Activated CD8-positive, alpha-beta memory T cell treated with anti-CD3 and anti-CD28 coated beads, Interleukin-2, amount 50 U/mL, for 24 hours (primary cell): Measurements from ENCODE around the gene C2orf76.
"Not testable (repeated sequence)": the region's sequence is repeated elsewhere in the genome, so short reads cannot be mapped to it uniquely, and the experiment has no call there.

ENCODE experiments used
- DNase-seq: peaks from one replicate; pipeline ENCODE4 v3.0.0-alpha.2; 2020; ENCODE audit errors: extremely low read depth

C2orf76 gene

DNA sequence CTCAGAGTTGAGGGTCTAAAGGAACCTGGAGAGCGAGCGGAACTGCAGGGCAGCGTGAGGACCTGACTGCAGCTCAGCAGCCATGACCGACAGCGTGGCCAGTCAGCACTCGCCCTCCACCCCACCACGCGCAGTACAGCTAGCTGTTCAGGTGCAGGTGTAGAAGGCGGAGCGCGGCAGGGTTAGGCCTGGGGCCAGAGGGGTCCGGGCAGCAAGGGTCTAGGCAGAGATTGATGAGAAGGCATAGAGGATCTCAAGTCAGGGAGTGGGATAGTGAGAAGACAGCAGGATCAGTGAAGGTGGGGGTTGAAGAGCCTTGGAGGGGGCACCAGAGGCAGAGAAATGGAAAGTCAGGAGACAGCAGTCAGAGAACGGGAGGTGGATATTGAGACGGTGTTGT, 72.0 kb downstream of the C2orf76 start:
- DNase-seq = no peak

DNA sequence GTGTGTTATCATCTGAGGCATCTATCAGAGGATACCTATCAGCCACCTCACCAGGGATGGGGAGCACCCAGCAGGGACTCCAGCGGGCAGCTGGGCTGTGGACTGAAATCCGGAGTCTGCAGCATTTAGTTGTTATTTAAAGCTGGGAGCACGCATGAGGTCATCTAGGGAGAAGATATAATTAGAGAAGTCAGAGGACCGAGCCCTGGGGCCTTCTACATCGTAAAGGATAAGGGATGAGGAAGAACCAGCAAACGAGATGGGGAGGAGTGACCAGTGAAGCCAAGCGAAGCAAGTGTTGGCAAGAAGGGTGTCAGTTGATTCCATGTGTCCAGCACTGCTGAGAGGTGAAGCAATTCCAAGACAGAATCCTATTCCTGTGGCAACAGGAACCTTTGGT, 72.7 kb downstream of the C2orf76 start:
- DNase-seq = no peak

DNA sequence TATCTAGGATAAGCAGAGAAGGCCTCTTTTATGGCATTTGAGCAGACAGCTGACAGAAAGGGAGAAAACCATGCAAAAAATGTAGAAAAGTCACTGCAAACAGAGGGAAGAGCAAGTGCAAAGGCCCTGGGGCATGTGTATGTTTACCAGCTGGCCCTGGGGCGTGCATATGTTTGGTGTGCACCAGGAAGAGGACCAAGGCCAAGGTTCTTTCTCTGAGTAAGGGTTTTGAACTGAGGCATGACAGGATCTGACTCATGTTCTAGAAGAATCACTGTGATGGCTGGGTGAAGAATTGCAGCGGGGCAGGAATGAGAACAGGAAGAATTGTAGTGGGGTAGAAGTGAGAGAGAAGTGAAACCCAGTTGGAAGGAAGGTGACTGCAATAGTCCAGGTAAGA, 73.4 kb downstream of the C2orf76 start:
- DNase-seq = no peak

DNA sequence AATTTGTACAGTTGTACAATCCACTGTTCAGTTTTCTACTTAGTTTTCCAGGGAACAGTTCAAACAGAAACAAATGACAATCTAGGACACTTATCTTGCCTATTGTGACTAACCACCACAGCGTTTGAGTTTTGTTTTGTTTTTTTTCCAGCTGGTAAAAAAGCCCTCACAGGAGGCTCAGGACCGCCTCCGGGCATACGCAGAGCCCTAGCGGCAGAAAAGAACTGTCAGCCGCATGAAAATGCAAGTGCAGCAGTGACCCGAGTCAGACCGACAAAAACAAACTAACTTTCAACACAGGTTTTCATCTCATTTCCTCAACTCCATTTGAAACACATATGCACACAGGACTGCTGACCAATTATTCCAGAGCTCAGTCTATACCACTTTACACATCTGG, 74.4 kb downstream of the C2orf76 start:
- no peak for DNase-seq

DNA sequence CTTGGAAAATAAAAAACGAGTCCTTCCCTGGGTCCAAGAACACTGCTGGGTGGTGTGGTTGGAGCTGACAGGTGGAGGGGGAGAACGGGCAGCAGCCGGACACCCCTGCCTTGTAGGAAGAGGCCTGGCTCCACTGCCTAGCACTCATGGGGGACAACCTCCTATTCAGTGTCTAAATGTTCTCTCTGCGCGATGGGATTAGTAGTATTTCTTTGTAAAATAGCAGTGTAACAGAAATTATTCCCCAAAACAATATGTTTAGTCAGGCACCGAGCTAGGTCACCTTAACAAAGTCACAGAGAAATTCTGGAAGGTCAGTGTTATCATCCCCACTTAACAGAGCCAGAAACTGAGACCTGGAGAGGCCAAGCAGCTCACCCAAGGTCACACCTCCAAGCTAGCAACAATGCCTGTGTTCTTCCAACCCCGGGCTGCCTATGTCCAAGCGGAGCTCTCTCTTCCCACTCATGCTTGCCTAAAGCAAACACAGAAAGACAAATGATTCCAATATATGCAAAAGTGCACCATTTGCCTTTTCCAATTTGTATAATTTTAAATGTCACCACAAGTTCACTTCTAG, 75.0 kb downstream of the C2orf76 start:
- DNase-seq = no peak

DNA sequence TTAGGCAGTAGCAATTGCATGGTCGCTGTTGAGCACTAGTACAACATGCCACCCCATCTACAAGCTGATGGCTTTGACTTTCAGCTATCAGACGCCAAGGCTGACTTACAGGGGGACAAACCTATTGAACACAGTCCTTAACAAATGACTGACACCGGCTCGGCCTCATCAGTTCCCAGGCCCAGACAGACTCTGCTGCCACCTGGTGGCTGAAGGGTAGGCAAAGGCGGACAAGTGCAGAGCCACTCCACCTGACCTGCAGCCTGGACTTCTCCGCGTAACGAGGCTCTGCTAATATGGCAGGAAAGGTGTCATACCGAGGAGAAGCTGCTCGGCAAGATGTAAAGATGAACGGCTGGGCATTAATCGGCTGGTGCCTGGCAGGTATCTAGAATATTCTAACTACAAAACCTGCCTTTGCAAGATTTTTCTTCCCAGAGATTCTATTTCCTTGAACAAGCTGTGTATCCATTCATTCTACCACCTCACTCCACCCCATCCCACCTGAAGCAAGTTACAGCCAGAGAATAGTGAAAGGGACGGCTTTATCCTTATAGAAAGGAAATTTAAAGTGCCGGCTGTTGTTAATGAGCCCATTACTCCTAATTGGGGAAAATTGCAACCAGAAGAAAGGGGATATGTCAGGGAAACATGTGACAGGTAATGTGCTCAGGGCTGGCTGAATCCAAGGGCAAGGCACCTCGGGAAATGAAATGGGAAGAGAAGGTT, 75.6 kb downstream of the C2orf76 start:
- peak; percentile 13 for DNase-seq

DNA sequence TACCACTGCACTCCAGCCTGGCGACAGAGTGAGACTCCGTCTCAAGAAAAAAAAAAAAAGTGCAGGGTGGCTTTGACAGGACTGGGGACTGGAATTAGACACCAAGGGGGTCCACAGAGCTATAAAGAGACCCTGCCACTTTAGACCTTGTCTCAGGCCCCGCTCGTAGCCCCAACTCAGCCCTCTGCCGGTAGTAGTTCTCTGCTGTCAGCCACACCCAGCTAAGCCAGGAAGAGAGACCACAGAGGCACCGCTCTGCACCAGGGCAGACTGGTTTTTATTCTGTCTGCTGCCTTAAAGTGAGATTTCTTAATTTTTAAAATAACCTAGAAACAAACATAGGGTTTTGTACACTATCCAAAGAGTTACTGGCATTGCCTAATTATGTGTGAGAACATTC, 77.0 kb downstream of the C2orf76 start:
- no peak for DNase-seq

DNA sequence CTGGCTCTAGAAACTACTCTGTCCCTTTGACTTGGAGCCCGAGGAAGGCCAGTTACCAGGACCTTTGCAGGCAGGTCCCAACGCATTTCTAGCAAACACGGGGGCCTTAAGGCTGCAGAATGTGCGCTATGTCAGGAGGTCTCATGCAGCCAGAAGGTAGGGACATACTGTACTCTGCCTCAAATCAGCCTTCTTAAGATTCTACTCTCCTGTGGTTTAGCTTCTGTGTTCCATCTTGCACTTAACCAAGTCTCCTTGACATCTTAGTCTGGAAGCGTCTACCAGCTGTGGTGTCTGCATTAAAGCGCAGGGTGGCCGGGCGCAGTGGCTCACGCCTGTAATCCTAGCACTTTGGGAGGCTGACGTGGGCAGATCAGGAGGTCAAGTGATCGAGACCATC, 77.5 kb downstream of the C2orf76 start:
- DNase-seq = no peak

DNA sequence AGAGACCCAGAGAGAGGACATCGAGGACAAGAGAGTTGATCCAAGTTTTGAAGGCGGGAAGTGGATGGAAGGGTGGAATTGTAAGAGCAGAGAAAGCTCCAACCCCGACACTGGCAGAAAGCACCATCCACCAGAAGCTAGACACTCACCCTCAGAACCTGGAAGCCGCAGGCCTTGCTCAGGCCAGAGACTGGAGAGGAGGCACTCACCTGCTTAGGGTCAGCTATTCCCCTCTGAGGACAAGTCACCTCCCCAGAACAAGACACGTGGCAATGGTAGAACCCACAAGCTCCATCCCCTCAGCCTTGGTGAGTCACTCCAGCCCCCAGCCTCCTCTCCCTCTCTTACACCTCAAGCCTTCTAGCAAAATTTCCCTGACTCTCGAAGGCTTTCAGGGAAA, 78.1 kb downstream of the C2orf76 start:
- DNase-seq = no peak

DNA sequence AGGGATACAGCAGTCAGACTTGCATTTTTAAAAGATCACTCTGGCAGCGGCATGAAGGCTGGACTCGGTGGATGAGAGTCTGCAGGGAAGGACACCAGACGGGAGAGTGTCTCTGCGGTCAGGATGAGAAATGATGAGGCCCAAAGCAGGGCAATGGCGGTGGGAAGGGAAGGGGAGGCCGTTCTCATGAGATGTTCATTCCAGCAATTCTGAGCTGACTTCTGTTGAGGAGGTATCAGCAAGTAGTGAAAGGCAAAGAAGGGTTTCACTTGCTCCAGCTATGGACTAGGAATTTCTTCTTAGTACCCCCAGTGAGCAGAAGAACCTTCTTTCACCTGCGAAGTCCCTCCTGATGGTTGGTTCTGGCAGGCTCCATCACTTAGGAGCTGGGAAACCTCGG, 80.0 kb downstream of the C2orf76 start:
- DNase-seq = no peak

DNA sequence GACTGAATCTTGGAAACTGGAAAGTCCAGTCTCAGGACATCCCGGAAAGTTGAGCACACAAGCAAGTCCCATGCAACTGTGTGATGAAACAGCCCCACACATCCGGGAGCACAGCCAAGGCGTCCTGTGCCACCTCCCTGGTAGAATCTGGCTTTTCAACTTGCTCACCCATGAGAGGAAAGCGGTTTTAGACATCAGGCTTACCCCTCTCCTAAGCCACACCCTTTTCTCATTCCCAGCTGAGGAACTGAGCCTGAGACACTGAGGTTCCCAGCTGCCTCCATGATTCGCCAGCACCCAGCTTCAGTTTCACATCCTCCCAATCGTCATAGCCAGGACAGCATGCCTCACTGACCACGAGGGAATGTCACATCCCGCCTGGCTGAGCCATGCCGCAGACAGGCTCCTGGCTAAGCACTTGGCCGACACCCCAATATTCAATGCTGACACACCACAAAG, 82.7 kb downstream of the C2orf76 start:
- DNase-seq = no peak

DNA sequence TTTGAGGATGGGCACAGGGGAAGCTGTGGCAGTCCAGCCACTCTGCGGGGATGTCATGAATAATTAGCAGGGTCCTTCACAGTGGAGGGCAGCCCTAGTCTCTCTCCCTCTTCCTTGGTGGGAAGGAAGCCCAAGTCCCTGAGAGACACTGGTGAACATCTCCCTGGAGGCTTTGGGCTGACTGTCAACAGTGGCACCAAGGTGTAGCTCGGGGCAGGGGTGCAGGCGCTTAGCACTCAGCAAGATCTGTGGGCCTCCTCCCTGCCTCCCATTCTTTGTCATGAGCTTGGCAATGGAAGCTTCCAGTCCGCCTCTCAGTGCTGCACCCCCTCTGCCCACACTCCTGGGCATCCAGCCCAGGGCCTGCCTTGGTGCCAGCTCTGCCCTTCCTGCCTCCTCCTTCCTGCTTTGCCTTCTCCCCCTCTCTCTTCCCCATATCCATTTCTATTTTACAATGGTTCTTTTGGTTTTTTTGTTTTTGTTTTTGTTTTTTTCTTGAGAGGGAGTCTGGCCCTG, 83.6 kb downstream of the C2orf76 start:
- no peak for DNase-seq

DNA sequence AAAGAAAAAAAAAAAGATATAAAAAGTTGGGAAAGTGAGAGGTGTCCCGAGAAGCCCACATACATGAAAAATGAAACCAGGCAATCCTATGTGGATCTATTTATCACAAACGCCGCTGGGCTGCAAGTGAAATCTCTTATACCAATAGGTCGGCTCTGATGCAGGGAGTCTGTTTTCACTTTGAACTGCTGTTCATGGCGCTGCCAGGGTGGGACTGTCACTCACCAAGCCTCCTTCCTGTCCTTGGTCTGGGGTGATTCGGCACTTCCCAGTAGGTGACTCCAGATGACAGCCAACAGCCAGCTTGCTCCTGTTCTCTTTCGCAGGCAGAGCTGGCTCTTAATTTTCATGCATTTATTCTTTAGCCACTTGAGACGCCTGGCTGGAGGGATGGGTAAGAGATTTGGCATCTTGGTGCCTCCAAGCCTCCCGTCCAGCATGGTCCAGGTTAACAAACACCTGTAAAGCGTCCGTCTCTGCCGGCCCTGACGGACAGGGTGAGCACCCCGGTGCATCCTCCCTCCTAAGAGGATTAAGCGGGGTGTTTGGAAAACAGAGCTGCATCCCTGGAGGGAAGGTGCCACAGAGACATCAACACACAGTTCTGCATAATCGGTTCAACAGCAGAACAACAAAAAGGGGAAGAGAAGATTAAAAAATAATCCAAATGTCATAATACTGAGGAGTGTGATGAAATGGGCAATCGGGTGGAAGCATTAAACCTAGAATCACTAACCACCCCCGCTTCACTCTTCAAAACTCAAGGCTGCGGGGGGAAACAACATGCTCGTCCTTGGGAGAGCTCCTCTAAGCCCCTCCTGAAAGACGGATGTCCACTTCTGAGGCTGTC, 84.3 kb downstream of the C2orf76 start:
- DNase-seq = no peak

DNA sequence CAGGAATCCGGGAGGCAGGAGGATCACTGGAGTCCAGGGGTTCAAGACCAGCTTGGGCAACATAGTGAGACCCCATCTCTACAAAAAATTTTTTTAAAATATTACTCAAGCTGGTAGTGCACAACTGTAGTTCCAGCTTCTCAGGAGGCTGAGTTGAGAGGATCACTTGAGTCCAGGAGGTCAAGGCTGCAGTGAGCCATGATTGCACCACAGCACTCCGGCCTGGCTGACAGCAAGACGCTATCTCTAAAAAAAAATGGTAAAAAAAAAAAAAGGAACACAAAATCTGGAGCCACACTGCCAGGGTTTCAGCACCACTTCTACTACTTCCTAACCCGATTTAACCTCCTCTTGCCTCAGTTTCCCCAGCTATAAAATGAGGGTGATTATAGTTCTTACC, 86.0 kb downstream of the C2orf76 start:
- DNase-seq = no peak

DNA sequence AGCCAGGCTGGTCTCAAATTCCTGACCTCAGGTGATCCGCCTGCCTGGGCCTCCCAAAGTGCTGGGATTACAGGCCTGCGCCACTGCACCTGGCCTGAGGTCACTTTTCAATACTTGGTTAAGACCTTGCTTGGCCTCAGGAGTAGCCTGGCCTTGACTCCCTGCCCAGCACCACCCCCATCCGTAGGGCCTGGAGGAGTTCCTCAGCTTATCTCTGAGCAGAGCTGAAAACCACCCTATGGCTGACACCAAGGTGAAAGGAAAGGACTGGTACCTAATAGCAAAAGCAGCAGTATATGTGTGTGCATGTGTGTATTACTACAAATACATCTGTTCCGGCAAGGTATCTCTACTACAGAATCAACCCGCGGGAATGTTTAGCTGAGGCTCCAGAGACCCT, 87.0 kb downstream of the C2orf76 start:
- no peak for DNase-seq

DNA sequence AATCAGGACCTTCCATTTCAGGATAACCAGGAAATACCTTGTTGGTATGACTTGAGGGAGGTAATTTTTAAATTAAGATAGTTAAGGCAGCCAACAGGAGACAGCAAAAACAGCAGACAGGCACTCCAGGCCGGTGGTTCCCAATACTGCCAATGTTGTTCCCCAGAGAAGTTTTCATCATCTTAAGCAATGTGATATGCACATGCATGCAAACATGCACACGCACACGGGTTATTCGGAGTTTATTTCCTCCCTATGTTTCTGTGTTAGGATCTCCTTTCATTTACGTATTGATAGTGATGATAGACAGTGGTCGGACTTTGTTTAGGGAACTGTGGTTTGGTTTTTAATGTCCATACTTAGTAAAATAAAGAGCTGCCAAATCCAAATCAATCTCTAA, 87.7 kb downstream of the C2orf76 start:
- DNase-seq = no peak

DNA sequence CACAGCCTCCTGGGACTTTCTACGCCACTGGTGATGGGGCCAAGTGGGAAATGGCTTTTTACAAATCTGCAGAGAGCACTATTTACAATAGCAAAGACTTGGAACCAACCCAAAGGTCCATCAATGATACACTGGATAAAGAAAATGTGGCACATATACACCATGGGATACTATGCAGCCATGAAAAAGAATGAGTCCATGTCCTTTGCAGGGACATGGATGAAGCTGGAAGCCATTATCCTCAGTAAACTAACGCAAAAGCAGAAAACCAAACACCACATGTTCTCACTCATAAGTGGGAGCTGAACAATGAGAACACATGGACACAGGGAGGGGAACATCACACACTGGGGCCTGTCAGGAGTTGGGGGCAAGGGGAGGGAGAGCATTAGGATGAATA, 88.2 kb downstream of the C2orf76 start:
- not testable (repeated sequence) for DNase-seq

DNA sequence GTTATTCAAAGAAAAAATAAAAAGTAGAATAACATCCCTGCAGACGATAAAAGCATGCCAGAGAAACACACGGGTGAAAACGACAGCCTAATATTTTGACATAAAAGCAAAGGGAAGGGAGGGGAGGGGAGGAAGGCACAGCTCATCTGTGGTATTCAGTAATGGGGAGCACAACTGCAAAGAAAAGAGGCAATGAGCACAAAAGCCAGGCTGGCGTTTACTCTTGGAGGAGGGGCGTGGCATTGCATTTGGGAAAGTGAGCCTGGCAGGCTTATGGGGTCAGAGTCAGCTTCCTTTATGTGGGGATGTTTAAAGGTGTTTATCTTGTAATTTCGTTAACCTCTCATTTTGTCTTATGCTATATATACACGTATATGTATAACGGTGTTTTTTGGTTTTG, 89.8 kb downstream of the C2orf76 start:
- DNase-seq = no peak

DNA sequence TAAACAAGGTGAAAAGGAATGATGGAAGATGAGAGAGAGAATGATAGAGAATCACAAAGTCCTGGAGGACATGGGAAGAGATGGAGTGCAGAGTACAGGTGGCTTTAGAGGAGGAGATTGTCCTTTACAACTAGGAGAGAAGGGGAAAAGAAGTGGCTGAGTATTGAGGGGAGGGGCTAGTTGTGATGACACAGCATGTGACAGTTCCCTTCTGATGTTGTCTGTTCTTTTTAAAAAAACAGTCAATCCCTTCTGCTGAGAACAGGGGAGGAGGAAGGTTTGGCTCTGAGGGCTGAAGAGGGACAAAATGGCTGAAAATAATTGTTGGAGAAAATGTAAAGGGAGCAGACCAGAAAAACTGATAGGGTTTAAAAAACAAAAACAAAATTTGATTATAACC, 99.0 kb downstream of the C2orf76 start:
- DNase-seq = no peak

DNA sequence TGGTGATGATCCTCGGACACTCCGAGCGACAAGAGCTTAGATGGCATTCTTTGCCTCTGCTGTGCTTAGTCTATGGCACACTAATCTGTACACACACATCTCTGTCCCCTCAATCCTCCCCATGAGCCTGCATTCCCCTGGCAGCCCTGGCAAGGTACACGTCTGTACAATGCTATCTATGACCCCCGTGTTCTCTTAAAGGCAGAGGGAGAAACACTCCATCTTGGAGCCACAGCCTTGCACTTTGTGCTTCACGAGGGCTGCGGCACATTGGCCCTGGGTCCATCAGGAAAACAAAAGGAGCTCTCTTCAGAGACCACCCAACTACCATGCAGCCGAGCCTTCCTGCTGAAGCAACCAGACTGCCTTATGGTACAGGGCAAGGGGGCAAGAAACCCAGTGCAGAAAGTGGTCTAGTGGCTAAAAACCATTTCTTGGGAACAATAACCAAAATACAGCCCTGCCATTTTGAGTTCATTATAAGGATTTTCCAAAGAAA, 100.5 kb downstream of the C2orf76 start:
- no peak for DNase-seq

DNA sequence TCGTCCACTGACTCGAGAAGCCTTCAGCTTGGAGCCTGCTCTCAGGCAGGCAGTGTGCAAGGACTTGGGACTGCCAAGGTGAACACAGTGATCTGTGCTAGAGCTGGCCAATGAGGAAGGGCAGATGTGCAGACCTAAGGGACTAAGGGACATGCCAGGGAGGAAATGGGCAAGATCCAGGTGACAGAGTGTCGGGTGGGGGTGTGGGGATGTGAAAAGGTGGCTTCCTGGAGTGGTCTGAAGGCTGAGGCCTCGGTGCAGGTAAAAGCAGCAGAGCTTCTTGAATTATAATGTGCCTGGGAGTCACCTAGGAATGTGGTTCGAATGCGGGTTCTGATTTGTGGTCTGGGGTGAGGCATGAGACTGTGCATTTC, 101.0 kb downstream of the C2orf76 start:
- no peak for DNase-seq
